GM19455 (cell line): ENCODE results near the gene RPS6KA2.
"Not testable (repeated sequence)": the region's sequence is repeated elsewhere in the genome, so short reads cannot be mapped to it uniquely, and the experiment has no call there.

Experiments used
- ATAC-seq: cut with Tn5 transposase; IDR thresholded peaks from one replicate; pipeline ENCODE4 v1.9.1; 2021; ENCODE audit not compliant: unreplicated experiment

The RPS6KA2 gene

GRCh38 chr6:166411271-166411670, 215.8 kb downstream of the RPS6KA2 start:
- ATAC-seq: no peak

DNA sequence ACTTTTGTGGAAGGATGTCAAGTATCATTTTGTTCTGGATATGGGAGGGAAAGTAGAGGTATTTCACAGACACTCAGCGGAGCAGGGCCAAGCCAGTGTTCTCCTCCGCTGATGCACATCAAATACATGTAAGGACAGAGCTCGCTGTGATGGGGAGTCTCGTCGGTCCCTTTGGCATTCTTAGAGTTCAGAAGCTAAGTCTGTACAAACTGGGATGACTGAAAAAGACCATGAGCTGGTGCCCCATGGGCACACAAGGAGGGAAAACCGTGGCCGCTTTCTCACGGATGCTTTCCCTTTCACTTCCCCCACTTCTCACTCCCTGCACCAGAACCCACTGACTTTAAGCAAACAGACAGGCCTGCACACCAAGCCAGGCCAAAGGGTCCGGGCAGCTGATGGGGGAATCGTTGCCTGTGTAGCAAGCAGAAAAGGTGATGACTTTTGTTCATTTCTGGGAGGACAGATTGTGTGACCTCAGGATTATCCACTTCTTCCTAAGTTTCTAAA, 216.6 kb downstream of the RPS6KA2 start:
- ATAC-seq: peak; percentile 47

DNA sequence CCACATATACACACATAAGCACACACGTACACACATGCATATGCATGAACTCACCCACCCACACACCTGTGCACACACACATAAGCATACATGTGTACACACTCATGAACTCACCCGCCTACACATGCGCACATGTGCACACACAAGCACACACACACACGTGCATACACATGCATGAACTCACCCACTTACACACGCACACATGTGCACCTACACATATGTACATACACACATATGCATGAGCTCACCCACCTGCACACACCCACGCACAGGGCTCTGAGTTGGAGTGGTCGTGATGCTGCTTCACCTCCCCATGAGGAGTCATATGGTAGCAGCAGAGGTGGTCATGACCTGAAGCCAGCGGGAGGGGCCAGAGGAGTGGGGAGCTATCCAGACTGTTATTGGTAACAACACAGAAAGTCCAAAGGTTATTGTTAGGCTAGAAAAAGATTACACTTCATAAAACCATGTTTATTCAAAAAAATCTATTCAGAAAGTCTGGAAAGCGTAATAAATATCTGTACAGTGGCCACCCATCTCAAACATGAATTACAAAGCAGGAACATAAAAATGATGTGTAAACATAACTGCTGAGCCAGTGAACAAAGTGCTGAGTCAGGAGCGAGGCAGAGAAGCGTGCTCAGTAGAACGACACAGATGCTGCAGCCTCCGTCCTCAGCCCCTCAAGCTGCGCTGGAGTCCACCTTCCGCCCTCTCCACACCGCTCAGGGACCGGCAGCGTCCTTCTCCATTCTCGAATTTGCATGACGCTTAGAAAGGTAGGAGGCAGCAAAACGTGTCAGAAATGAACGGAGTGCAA, 217.9 kb downstream of the RPS6KA2 start:
- ATAC-seq: no peak

DNA sequence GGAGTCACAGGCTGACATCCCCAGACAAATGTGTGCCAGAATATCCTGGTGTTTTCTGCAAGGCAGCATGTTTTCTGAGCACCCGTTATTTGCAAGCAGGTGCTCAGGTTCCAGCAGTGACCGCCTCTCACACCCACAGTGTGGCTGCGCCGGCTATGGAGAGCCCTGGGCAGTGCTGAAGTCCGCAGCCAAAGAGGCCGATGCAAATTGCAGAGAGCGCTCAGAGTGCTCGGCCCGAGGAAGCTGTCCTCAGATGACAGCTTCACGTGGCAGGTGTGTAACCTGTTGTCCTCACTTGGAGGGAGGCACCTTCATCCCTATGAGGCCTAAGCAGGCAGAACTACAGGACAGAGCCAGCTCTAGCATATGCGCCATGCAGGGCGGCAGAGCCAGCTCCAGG, 220.9 kb downstream of the RPS6KA2 start:
- no peak for ATAC-seq

- no peak for ATAC-seq
Measured at GRCh38 chr6:166405386-166405785, 221.7 kb downstream of the RPS6KA2 start.

GRCh38 chr6:166402582-166403277, 224.3 kb downstream of the RPS6KA2 start:
- no peak for ATAC-seq

- ATAC-seq: peak; percentile 84
Measured at GRCh38 chr6:166400649-166401250, 226.3 kb downstream of the RPS6KA2 start.

DNA sequence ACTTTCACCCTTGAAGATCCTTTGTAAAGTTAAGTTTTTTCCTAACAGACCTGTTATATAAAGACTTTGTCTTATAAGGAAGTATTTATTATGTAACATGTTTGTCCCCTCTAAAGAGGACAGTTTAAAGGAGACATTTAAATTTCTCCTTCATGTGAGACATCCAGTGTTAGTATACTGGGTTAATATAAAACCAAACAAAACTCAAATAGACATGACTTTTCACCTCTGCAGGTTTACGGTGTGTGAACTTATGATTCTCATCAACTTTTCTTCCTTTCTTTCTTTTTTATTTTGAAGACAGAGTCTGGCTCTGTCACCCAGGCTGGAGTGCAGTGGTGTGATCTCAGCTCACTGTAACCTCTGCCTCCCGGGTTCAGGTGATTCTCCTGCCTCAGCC, 226.9 kb downstream of the RPS6KA2 start:
- no peak for ATAC-seq

GRCh38 chr6:166398348-166398747, 228.7 kb downstream of the RPS6KA2 start:
- no peak for ATAC-seq

DNA sequence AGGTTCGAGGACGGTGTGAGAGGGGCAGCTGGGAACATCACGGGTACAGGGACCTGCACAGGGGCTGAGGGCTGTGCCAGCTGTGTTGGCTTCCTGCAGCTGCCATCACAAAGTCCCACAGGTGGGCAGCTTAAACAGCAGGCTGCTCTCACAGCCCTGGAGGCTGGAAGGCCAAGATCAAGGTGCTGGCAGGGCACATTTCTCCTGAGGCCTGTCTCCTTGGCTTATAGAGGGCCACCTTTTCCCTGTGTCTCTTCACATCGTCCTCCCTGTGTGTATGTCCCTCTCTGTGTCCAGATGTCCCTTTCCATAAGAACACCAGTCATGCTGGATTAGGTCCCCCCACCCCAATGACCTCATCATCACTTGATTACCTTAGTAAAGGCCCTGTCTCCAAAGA, 229.2 kb downstream of the RPS6KA2 start:
- no peak for ATAC-seq

- no peak for ATAC-seq
Measured at GRCh38 chr6:166395778-166396177, 231.3 kb downstream of the RPS6KA2 start.

GRCh38 chr6:166395351-166395750, 231.7 kb downstream of the RPS6KA2 start:
- ATAC-seq: no peak

DNA sequence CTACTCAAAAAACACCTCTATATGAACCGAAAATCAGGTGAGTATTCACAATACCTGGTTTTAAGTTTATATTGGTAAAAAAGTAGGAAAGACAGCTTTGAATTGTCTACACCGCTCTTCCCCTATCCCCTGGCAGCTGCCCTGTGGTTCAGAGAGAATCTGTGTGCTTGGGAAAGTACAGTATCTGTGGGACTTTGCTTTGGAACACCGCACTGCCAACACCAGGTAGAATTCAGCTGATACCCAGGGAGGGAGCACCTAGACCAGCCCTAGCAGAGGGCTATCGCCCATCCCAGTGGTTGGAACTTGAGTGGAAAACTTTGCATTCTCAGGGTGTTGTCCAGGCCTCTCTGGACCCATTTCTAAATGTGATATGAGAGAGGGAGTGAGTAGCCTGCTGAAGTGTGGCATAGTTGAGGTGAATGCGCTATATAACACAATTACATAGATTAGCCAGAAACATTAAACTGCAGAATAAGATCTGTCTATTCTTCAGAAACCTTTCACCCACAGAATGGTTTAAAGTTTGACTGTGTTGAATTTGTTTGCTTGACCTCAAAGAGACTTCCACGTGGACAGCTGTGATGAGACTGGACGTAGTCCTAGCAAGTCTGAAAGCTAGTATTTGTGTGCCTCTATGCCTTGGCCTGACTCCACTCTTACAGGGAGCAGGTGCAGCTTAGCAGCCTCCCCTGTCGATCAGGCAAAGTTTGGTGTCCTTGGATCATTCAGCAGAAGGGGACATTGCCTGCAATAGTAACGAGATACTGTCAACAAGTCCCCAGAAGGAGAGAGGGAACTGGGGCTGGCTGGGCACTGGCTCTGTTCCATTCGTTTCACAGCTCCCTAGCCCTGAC, 232.8 kb downstream of the RPS6KA2 start:
- no peak for ATAC-seq

DNA sequence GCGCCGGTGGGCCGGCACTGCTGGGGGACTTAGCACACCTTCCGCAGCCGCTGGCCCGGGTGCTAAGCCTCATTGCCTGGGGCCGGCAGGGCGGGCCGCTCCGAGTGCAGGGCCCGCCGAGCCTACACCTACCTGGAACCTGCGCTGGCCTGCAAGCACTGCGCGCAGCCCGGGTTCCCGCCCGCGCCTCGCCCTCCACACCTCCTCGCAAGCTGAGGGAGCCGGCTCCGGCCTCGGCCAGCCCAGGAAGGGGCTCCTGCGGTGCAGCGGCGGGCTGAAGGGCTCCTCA, 233.6 kb downstream of the RPS6KA2 start:
- ATAC-seq: no peak

DNA sequence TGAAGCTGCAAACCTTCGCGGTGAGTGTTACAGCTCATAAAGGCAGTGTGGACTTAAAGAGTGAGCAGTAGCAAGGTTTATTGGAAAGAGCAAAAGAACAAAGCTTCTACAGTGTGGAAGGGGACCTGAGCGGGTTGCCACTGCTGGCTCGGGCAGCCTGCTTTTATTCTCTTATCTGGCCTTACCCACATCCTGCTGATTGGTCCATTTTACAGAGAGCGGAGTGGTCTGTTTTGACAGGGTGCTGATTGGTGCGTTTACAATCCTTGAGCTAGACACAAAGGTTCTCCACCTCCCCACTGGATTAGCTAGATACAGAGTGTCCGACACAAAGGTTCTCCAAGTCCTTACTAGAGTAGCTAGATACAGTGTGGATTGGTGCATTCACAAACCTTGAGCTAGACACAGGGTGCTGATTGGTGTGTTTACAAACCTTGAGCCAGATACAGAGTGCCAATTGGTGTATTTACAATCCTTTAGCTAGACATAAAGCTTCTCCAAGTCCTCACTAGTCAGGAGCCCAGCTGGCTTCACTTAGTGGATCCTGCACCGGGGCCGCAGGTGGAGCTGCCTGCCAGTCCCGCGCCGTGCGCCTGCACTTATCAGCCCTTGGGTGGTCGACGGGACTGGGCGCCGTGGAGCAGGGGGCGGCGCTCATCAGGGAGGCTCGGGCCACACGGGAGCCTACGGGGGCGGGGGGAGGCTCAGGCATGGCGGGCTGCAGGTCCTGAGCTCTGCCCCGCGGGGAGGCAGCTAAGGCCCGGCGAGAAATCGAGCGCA, 234.1 kb downstream of the RPS6KA2 start:
- ATAC-seq: not testable (repeated sequence)

- ATAC-seq: no peak
Measured at GRCh38 chr6:166389119-166389518, 237.9 kb downstream of the RPS6KA2 start.

DNA sequence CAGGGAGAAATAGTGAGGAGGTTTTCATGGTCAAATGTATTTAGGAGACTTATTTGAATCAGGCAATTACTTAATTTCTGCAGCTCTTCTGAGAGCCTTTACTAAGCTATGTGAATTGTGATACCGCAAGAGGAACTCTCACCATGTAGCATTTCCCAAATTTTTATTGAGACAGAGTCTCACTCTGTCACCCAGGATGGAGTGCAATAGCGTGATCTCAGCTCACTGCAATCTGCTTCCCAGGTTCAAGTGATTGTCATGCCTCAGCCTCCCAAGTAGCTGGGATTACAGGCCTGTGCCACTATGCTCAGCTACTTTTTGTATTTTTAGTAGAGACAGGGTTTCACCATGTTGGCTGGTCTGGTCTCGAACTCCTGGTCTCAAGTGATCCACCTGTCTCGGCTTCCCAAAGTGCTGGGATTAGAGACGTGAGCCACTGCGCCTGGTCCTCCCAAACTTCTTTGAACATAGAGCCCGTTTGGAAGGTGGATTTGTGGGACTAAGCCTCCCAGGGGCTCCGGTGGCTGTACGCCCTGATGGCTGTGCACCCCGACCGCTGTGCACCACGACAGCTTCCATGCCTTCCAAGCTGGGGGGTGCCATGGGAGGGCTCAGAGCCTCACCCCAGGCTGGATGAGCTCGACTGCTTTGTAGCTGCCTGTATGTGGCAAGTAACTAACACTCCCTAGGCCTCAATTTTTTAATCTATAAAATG, 238.6 kb downstream of the RPS6KA2 start:
- ATAC-seq: no peak

- ATAC-seq: no peak
Measured at GRCh38 chr6:166387642-166388289, 239.3 kb downstream of the RPS6KA2 start.

DNA sequence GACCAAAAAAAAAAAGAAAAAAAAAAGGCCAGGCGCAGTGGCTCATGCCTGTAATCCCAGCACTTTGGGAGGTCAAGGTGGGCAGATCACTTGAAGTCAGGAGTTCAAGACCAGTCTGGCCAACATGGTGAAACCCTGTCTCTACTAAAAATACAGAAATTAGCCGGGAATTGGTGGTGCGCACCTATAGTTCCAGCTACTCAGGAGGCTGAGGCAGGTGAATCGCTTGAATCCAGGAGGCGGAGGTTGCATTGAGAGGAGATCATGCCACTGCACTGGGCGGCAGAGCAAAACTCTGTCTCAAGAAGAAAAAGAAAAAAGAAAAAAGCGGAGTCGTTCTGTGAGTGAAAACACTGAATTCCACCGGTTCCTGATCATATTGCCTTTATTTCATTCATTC, 240.0 kb downstream of the RPS6KA2 start:
- ATAC-seq: not testable (repeated sequence)
